HG03066 (cell line): ENCODE measurements around the gene TRUB2.
A peak's percentile ranks its signal among the peaks of the same experiment; 100 is the strongest.

Source experiments
- ATAC-seq: cut with Tn5 transposase; IDR thresholded peaks from one replicate; pipeline ENCODE4 v1.9.1; 2021; ENCODE audit warnings: low read depth; ENCODE audit not compliant: unreplicated experiment

The TRUB2 gene

GRCh38 chr9:128322404-128323211 lies at the start of gene TRUB2, which contains the start of gene COQ4:
Gene TRUB2, minus strand, starts transcription at chr9:128322447. Its CDS starts 39 bp downstream, at chr9:128322408.
Gene COQ4, plus strand, starts transcription at chr9:128322839. Its CDS starts 20 bp downstream, at chr9:128322859.
- peak; percentile 81 for ATAC-seq

DNA sequence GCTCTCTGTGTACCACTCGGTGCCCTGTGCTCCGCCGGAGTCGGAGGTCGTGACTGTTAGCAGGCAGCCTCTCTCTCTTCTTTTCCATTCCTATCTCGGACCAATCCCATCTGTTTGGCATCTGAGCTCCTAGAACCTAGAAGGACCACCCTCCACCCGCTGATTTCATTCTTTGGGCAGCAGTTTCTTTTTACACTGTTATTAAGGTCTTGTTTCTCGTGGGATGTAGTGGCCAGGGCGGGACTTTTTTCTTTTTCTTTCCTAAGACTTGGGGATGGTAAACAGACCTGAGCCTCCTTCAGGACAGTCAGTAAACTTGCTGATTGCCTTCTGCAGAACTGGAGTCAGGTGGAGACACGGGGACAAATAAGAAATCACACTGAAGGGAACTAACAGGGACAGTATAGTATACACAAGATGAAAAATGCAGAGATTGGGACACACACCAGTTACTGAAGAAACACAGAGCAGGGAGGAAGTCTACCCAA lies 49.4 kb upstream of the TRUB2 start:
- ATAC-seq = no peak

GRCh38 chr9:128370752-128371629 lies 48.7 kb upstream of the TRUB2 start, which contains the start of gene URM1:
Gene URM1, plus strand, starts transcription at chr9:128371374. Its CDS starts 7 bp downstream, at chr9:128371381.
- peak; percentile 89 for ATAC-seq

GRCh38 chr9:128370367-128370751 lies 48.1 kb upstream of the TRUB2 start:
- ATAC-seq = no peak

DNA sequence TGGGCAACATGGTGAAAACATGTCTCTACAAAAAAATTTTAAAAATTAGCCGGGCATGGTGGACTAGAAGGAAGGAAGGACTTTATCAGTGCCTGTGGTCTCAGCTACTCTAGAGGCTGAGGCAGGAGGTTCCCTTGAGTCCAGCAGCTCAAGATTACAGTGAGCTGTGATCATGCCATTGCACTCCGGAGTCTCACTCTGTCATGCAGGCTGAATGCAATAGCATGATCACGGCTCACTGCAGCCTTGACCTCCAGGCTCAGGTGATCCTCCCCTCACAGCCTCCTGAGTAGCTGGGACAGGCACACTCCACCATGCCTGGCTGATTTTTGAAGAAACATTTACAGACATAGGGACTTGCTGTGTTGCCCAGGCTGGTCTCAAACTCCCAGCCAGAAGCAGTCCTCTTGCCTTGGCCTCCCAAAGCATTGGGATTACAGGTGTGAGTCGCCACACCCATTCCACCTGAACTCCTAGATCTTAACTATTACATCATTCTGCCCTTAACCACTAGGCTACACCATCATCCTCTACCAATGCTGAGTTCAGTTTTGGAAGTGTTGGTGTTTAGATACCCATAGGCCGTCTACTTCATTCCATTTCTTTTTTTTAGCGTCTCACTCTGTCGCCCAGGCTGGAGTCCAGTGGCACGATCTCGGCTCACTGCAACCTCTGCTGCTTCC lies 46.9 kb upstream of the TRUB2 start:
- no peak for ATAC-seq

DNA sequence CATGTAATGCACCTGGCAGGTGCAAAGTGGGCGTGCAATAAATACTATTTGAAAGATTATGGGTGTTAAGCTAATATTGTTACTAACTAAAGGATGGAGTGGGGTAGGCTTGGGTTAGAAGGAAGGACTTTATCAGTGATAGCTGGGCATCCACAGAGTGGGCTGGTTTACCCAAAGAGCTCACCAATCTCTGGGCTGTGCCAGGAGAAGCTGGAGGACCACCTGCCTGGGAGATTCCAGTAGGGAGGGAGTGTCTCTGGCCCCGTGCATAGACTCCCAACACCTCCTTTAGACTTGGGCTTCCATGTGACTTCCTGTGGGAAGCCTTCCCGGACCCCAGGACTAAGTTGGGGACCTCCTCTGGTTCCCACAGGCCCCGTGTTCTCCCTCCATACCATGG lies 43.3 kb upstream of the TRUB2 start:
- ATAC-seq = no peak

- no peak for ATAC-seq
Measured at GRCh38 chr9:128362774-128363173, 40.5 kb upstream of the TRUB2 start.

DNA sequence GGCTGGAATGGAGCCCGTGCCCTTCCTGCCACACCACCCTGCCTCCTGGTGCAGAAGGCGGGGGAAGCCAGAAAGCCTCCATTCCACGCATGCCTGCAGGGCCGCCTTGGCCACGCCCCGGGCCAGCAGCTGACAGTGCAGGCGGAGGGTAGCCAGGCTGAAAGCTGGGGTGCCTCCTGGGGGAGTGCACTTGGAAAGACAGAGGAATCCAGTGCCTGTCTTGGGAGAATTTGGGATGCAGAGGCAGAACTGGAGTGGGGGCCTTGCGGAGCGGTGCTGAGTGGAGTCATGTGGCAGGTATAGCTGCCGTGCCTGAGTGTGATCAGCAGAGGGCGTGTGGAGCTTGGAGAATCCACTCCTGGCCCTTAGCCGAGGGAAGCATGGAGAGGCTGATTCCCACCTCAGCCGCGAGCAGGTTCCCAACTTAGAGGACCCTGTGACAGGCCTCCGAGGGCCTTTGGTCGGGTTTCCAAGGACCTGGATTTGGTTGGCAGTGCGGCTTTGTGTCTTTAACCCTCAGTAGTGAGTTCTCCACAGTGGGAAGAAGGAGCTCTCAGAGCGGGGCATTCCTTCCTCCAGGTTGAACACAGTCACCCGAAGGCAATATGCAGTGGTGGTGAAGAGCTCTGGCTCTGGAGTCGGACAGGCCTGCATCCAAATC lies 39.9 kb upstream of the TRUB2 start:
- ATAC-seq = peak; percentile 69

- ATAC-seq = no peak
Measured at GRCh38 chr9:128361296-128361985, 39.2 kb upstream of the TRUB2 start.

DNA sequence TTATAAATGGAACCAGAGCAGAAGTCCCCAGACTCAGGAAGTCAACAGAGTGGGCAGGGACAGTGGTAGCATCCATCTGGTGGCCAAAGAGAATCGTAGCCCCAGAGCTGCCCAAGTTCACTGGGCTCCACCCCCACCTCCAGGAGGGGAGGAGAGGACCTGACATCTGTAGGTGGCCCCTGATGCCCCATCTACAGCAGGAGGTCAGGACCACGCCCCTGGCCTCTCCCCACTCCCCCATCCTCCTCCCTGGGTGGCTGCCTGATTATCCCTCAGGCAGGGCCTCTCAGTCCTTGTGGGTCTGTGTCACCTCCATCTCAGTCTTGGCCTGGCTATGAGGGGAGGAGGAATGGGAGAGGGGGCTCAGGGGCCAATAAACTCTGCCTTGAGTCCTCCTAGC lies 38.6 kb upstream of the TRUB2 start:
- ATAC-seq = no peak

- ATAC-seq = no peak
Measured at GRCh38 chr9:128358861-128359260, 36.6 kb upstream of the TRUB2 start.

- no peak for ATAC-seq
Measured at GRCh38 chr9:128358090-128358489, 35.8 kb upstream of the TRUB2 start.

- no peak for ATAC-seq
Measured at GRCh38 chr9:128355451-128355850, 33.2 kb upstream of the TRUB2 start.

DNA sequence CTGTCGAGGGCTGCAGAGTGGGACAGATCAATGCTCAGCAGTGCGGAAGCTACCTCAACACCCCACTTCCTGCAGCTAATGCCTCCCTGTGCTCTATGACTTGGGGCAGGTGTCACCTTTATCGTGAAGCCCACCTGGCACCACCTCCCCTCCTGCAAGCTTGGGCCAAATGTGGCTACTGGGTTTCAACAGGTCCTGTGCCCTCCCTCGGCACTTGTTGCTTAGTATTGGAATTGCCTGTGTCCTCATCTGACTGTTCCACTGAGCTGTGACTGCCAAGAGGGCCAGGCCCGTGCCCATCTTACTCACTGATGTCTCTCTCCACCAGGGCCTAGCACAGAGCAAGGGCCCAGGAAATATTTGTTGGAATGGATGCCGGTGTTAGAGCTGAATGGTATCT lies 27.5 kb upstream of the TRUB2 start:
- ATAC-seq = no peak

DNA sequence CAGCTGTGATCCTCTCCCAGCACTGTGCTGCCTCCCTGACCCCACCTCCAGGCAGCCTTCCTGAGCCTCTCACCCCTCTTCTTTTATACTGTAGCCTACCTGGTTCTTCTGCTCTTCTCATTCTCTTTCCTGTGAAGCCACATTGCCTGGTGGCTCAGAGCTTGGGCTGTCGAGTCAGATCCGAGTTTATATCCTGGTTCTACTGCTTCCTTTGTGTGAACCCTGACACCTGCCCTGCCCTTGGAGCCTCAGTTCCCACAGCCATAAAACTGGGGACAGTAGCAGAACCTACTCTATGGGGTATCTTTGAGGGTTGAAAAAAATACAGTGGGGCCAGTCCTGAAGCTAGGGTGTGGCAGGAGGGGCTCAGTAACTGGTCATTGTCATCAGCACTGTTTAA lies 26.9 kb upstream of the TRUB2 start:
- no peak for ATAC-seq

- no peak for ATAC-seq
Measured at GRCh38 chr9:128344931-128345605, 22.8 kb upstream of the TRUB2 start.

DNA sequence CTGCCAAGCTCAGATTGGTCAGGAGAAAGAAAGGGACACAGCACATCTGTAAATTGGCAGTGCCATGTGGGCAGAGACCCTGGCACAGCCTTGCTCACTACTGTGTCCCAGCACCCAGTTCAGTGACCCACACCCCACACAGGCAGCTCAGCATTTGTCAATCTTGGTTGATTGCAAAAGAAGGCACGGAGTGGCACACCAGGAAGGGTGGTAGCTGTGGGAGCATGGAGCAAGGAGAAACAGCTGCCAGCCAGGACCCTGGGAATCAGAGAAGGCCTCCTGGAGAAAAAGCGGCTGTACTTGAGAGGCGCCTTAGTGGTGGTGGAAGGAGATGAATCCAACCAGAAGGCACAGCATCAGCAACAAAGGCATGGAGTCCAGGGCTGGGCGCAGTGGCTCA lies 21.6 kb upstream of the TRUB2 start:
- no peak for ATAC-seq

GRCh38 chr9:128342971-128343680 lies 20.9 kb upstream of the TRUB2 start:
- ATAC-seq = no peak
